Prostate gland (tissue), 2 donors: ENCODE data around the gene OLA1. TPM values are rescaled to one million over a fixed set of nuclear protein-coding genes. Genes with fewer than 3 reads are reported as not detected.

Experiments used
- DNase-seq: peaks from one replicate; pipeline ENCODE4 v3.0.0-alpha.2; 2019; ENCODE audit warnings: low spot score
- H3K27ac ChIP-seq, 2 donors: fragments of 200-600 bp; sonication (generic); 2 replicates each; pipeline ENCODE4 v1.5.1; 2017 to 2019
- H3K27me3 ChIP-seq: fragments of 200-600 bp; sonication (generic); replicated peaks from 2 replicates; pipeline ENCODE4 v1.5.1; 2019; ENCODE audit not compliant: insufficient read depth
- H3K36me3 ChIP-seq, 2 donors: fragments of 200-600 bp; sonication (generic); 1 replicate in 1 of 2; 2 replicates in 1 of 2; pipeline versions ENCODE4 v1.5.1 to v1.8.1; 2017 to 2019
- H3K4me1 ChIP-seq: fragments of 200-600 bp; sonication (generic); replicated peaks from 2 replicates; pipeline ENCODE4 v1.5.1; 2019
- H3K4me3 ChIP-seq, 2 donors: fragments of 200-600 bp; sonication (generic); 2 replicates each; pipeline ENCODE4 v1.5.1; 2017 to 2019
- H3K9me3 ChIP-seq: fragments of 200-600 bp; sonication (generic); 2 replicates; pipeline ENCODE4 v1.5.1; 2017
- CTCF ChIP-seq, 4 experiments: fragments of 200-600 bp in 2 of 4; fragments of 450-650 bp in 2 of 4; sonication (generic) in 2 of 4; IDR thresholded peaks; 1 replicate in 3 of 4; 2 replicates in 1 of 4; pipeline ENCODE4 v1.5.1; 2016 to 2019; ENCODE audit warnings: antibody characterized with exemption in 4 of 4, mild to moderate bottlenecking in 2 of 4, moderate library complexity in 2 of 4
- POLR2A ChIP-seq: fragments of 450-650 bp; IDR thresholded peaks from one replicate; pipeline ENCODE4 v1.6.1; 2016; ENCODE audit warnings: antibody characterized with exemption, mild to moderate bottlenecking
- POLR2AphosphoS5 ChIP-seq: sonication (generic); formaldehyde crosslinking; IDR thresholded peaks from one replicate; pipeline ENCODE4 v1.6.1; 2017; ENCODE audit warnings: antibody characterized with exemption
- WGBS: methylation state at CpG from one replicate; pipeline ENCODE4 v1.1.5; 2018; 5-methylcytosine and 5-hydroxymethylcytosine counted together
- intact Hi-C: fragments of 100-400 bp; cut with DNase I; formaldehyde crosslinking; loops from one replicate; pipeline ENCODE4 v1.14.2; 2022
- total RNA-seq, 2 donors: library from RNA; depleted of rRNA; stranded (reverse); fragments of >200 nt; gene quantifications; one replicate each; pipeline ENCODE4 v1.1.0, GENCODE V29; 2016

The OLA1 gene
- total RNA-seq, 2 donors from 2014 or later, result 40.9 to 43.9 TPM

- no peak overlapping the region for H3K4me3 ChIP-seq
- H3K27ac ChIP-seq, result no peak overlapping the region
- H3K9me3 ChIP-seq, result no peaks in the 10 kb centered on the region
- no peak for TF ChIP-seq CTCF (IDR thresholded peaks at IDR 0.05)
- no peak for TF ChIP-seq POLR2AphosphoS5
- no peak for TF ChIP-seq POLR2A
- no peaks in the 10 kb centered on the region for H3K4me1 ChIP-seq
- H3K27me3 ChIP-seq, result no peaks in the 10 kb centered on the region
- intact Hi-C loops, result no loop called here
- DNase-seq, result no peak
- no peaks in the 10 kb centered on the region for H3K36me3 ChIP-seq
Observed at GRCh38 chr2:174195253-174195652, 53.1 kb downstream of the OLA1 start.

DNA sequence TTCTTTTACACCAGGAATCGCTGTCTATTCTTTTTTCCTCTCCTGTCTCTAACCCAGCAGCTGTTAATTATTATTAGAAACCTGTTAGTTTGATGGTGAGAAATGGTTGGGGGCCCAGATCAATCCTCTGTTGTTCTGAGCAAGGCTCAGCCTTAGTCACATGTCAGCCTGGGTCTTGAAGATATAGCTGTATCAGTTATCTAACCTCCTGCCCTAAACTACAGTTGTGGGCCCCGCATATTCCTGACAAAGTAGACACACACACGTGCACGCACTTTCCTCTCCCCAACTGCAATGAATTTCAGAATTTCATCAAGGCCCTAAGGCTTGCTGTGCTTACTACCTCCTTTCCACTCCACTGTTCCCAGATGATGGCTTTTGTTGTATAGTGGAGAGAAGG, 54.6 kb downstream of the OLA1 start:
- intact Hi-C loops, result no loop called here
- TF ChIP-seq POLR2AphosphoS5 (no peak), POLR2A (no peak), CTCF (IDR thresholded peaks at IDR 0.05) (no peak)
- WGBS, result 95% methylated on average over 4 of the region's 4 CpGs
- H3K27me3 ChIP-seq, result no peaks in the 10 kb centered on the region
- H3K36me3 ChIP-seq, result no peaks in the 10 kb centered on the region
- no peaks in the 10 kb centered on the region for H3K4me1 ChIP-seq
- no peak overlapping the region for H3K27ac ChIP-seq
- no peaks in the 10 kb centered on the region for H3K9me3 ChIP-seq
- no peak overlapping the region for H3K4me3 ChIP-seq
- no peak for DNase-seq

- H3K9me3 ChIP-seq, result no peaks in the 10 kb centered on the region
- intact Hi-C loops, result no loop called here
- H3K4me1 ChIP-seq, result no peaks in the 10 kb centered on the region
- H3K27ac ChIP-seq, result no peak overlapping the region
- H3K4me3 ChIP-seq, result no peak overlapping the region
- WGBS, result 75% methylated on average over 4 of the region's 4 CpGs
- TF ChIP-seq POLR2AphosphoS5, result no peak
- no peak for TF ChIP-seq CTCF (IDR thresholded peaks at IDR 0.05)
- TF ChIP-seq POLR2A, result no peak
- no peak for DNase-seq
- H3K27me3 ChIP-seq, result no peaks in the 10 kb centered on the region
- no peaks in the 10 kb centered on the region for H3K36me3 ChIP-seq
Observed at GRCh38 chr2:174192664-174193063, 55.7 kb downstream of the OLA1 start.

- intact Hi-C loops, result no loop called here
- no peak for DNase-seq
- Histone ChIP-seq H3K9me3 (no peaks in the 10 kb centered on the region), H3K4me1 (no peaks in the 10 kb centered on the region), H3K36me3 (no peaks in the 10 kb centered on the region), H3K27ac (no peak overlapping the region), H3K27me3 (no peaks in the 10 kb centered on the region), H3K4me3 (no peak overlapping the region)
- 98% methylated on average over 6 of the region's 6 CpGs for WGBS
- no peak for TF ChIP-seq POLR2AphosphoS5
- TF ChIP-seq POLR2A, result no peak
- TF ChIP-seq CTCF (IDR thresholded peaks at IDR 0.05), result no peak
Observed at GRCh38 chr2:174191342-174192074, 56.8 kb downstream of the OLA1 start.

DNA sequence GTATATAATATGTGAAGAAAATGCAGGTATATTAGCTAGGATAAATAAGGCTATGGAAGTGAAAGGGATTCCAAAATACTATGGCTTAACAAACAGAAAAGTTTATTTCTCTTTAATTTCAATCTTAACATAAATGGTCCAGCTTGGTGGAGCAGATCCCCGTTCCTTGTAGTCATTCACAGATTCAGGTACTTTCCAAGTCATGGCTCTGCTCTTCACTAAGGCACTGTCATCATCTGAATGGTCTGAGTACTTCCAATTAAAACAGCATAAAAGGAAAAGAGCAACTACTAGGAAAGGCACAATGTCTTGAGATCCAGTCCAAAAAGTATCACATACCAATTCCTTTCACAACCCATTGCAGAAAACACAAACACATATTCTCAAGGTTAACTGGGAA, 63.4 kb downstream of the OLA1 start:
- no peak overlapping the region for H3K4me3 ChIP-seq
- no peaks in the 10 kb centered on the region for H3K27me3 ChIP-seq
- H3K27ac ChIP-seq, result no peak overlapping the region
- no peaks in the 10 kb centered on the region for H3K9me3 ChIP-seq
- no peaks in the 10 kb centered on the region for H3K36me3 ChIP-seq
- WGBS, result 90% methylated on average over 1 of the region's 1 CpG
- intact Hi-C loops, result no loop called here
- H3K4me1 ChIP-seq, result no peaks in the 10 kb centered on the region
- no peak for TF ChIP-seq CTCF (IDR thresholded peaks at IDR 0.05)
- no peak for TF ChIP-seq POLR2AphosphoS5
- no peak for TF ChIP-seq POLR2A
- no peak for DNase-seq
